ENCODE measurements around the gene ADAM8.
"Not testable (repeated sequence)": the region's sequence is repeated elsewhere in the genome, so short reads cannot be mapped to it uniquely, and the experiment has no call there.

Gene ADAM8

GRCh38 chr10:133276435-133277201, at the start of gene ADAM8:
TSS of gene ADAM8 (minus strand) at chr10:133276868. CDS start at chr10:133276817, 51 bp downstream.
- peak; percentile 70 for DNase-seq

GRCh38 chr10:133326223-133326551, 49.5 kb upstream of the ADAM8 start:
- DNase-seq = no peak

GRCh38 chr10:133325440-133326222, 49.0 kb upstream of the ADAM8 start:
- no peak for DNase-seq

GRCh38 chr10:133324857-133325260, 48.2 kb upstream of the ADAM8 start:
- DNase-seq = no peak

- peak; percentile 53 for DNase-seq
Observed at GRCh38 chr10:133324198-133324792, 47.6 kb upstream of the ADAM8 start.

- DNase-seq = not testable (repeated sequence)
Observed at GRCh38 chr10:133322064-133322709, 45.5 kb upstream of the ADAM8 start.

- not testable (repeated sequence) for DNase-seq
Observed at GRCh38 chr10:133320852-133321422, 44.3 kb upstream of the ADAM8 start.

- peak; percentile 61 for DNase-seq
Observed at GRCh38 chr10:133318494-133319127, 41.9 kb upstream of the ADAM8 start.

GRCh38 chr10:133316732-133317131, 40.1 kb upstream of the ADAM8 start:
- no peak for DNase-seq

- DNase-seq = no peak
Observed at GRCh38 chr10:133316266-133316665, 39.6 kb upstream of the ADAM8 start.

GRCh38 chr10:133315847-133316246, 39.2 kb upstream of the ADAM8 start:
- DNase-seq = no peak

- no peak for DNase-seq
Observed at GRCh38 chr10:133314911-133315310, 38.2 kb upstream of the ADAM8 start.

- no peak for DNase-seq
Observed at GRCh38 chr10:133313192-133313591, 36.5 kb upstream of the ADAM8 start.

- no peak for DNase-seq
Observed at GRCh38 chr10:133312769-133313145, 36.1 kb upstream of the ADAM8 start.

GRCh38 chr10:133312016-133312768, 35.5 kb upstream of the ADAM8 start:
- DNase-seq = no peak

GRCh38 chr10:133311570-133311969, 34.9 kb upstream of the ADAM8 start:
- no peak for DNase-seq

- no peak for DNase-seq
Observed at GRCh38 chr10:133310789-133311188, 34.1 kb upstream of the ADAM8 start.

- no peak for DNase-seq
Observed at GRCh38 chr10:133310399-133310755, 33.7 kb upstream of the ADAM8 start.

- no peak for DNase-seq
Observed at GRCh38 chr10:133309720-133310398, 33.2 kb upstream of the ADAM8 start.

GRCh38 chr10:133309100-133309719, 32.5 kb upstream of the ADAM8 start:
- peak; percentile 94 for DNase-seq
